Endothelial cell (in vitro differentiated cells): Measurements from ENCODE around the gene LY6G6F. TPM values are rescaled to one million over a fixed set of nuclear protein-coding genes. Genes with fewer than 3 reads are reported as not detected.

Experiments
- DNase-seq: peaks from one replicate; pipeline ENCODE4 v3.0.0; 2021; ENCODE audit warnings: low spot score
- H3K27ac Mint-ChIP-seq: one replicate; pipeline ENCODE4 v1.8.0; 2021; ENCODE audit warnings: mixed read lengths, inconsistent platforms; ENCODE audit not compliant: unreplicated experiment
- H3K27me3 Mint-ChIP-seq: one replicate; pipeline ENCODE4 v1.8.0; 2021; ENCODE audit warnings: mild to moderate bottlenecking, moderate library complexity, mixed read lengths, inconsistent platforms; ENCODE audit not compliant: unreplicated experiment
- H3K36me3 Mint-ChIP-seq: one replicate; pipeline ENCODE4 v1.8.0; 2021; ENCODE audit warnings: mild to moderate bottlenecking, low read depth, mixed read lengths, inconsistent platforms; ENCODE audit not compliant: unreplicated experiment
- H3K4me1 Mint-ChIP-seq: one replicate; pipeline ENCODE4 v1.8.0; 2021; ENCODE audit warnings: mild to moderate bottlenecking, mixed read lengths, inconsistent platforms; ENCODE audit not compliant: unreplicated experiment
- H3K4me3 Mint-ChIP-seq: one replicate; pipeline ENCODE4 v1.8.0; 2021; ENCODE audit warnings: mild to moderate bottlenecking, mixed read lengths, inconsistent platforms; ENCODE audit not compliant: unreplicated experiment
- H3K9me3 Mint-ChIP-seq: one replicate; pipeline ENCODE4 v1.8.0; 2021; ENCODE audit warnings: mixed read lengths, inconsistent platforms; ENCODE audit not compliant: unreplicated experiment
- CTCF ChIP-seq: fragments of 200-600 bp; sonication (generic); IDR thresholded peaks from one replicate; pipeline ENCODE4 v1.5.0; 2021; ENCODE audit warnings: antibody characterized with exemption; ENCODE audit not compliant: unreplicated experiment
- total RNA-seq: library from RNA; stranded (reverse); fragmentation: NEBNext Ultra II Directional; extraction: Animal tissue kit (Norgen Biotek cat#: 25700); gene quantifications from one replicate; pipeline ENCODE4 v1.2.1, GENCODE V29; 2021; ENCODE audit not compliant: unreplicated experiment

Gene LY6G6F
- total RNA-seq, 1 donor from 2014 or later, result not detected

- no peak for DNase-seq
- H3K27me3 Mint-ChIP-seq, result no peaks in the 10 kb centered on the region
- H3K9me3 Mint-ChIP-seq, result no peaks in the 10 kb centered on the region
- no peaks in the 10 kb centered on the region for H3K36me3 Mint-ChIP-seq
- no peak overlapping the region for H3K27ac Mint-ChIP-seq
- no peak overlapping the region for H3K4me3 Mint-ChIP-seq
- H3K4me1 Mint-ChIP-seq, result no peaks in the 10 kb centered on the region
- no peak for TF ChIP-seq CTCF
Measured at GRCh38 chr6:31711233-31711632, 4.6 kb downstream of the LY6G6F start.

- DNase-seq, result no peak
- TF ChIP-seq CTCF, result no peak
- H3K9me3 Mint-ChIP-seq, result no peaks in the 10 kb centered on the region
- H3K27me3 Mint-ChIP-seq, result no peaks in the 10 kb centered on the region
- no peaks in the 10 kb centered on the region for H3K36me3 Mint-ChIP-seq
- H3K4me3 Mint-ChIP-seq, result no peak overlapping the region
- H3K4me1 Mint-ChIP-seq, result no peaks in the 10 kb centered on the region
- no peak overlapping the region for H3K27ac Mint-ChIP-seq
Measured at GRCh38 chr6:31712296-31712695, 5.6 kb downstream of the LY6G6F start.

GRCh38 chr6:31713465-31713864 lies 6.8 kb downstream of the LY6G6F start:
- Mint-ChIP-seq H3K27me3 (peaks cover 3% of the 10 kb centered on the region), H3K36me3 (no peaks in the 10 kb centered on the region)

GRCh38 chr6:31713991-31714684 lies 7.5 kb downstream of the LY6G6F start:
- H3K27ac Mint-ChIP-seq, result no peak overlapping the region
- no peak for DNase-seq
- TF ChIP-seq CTCF, result no peak
- no peaks in the 10 kb centered on the region for H3K4me1 Mint-ChIP-seq
- H3K4me3 Mint-ChIP-seq, result no peak overlapping the region
- H3K27me3 Mint-ChIP-seq, result peaks cover 3% of the 10 kb centered on the region
- no peaks in the 10 kb centered on the region for H3K9me3 Mint-ChIP-seq
- H3K36me3 Mint-ChIP-seq, result no peaks in the 10 kb centered on the region

More at GRCh38 chr6:31713465-31713864, 6.8 kb downstream of the LY6G6F start:
- Mint-ChIP-seq H3K9me3 (no peaks in the 10 kb centered on the region), H3K4me3 (no peak overlapping the region), H3K27ac (no peak overlapping the region), H3K4me1 (no peaks in the 10 kb centered on the region)
- DNase-seq, result no peak
- TF ChIP-seq CTCF, result no peak

GRCh38 chr6:31715022-31715958 lies 8.6 kb downstream of the LY6G6F start, which contains the start of gene LY6G6D:
LY6G6D (plus strand) TSS chr6:31715348; CDS start chr6:31715356, 8 bp downstream.
- Mint-ChIP-seq H3K27ac (no peak within 1 kb of the TSS), H3K9me3 (no peaks in the 10 kb centered on the region), H3K36me3 (peaks cover 2% of the 10 kb centered on the region), H3K27me3 (peaks cover 3% of the 10 kb centered on the region), H3K4me3 (no peak within 1 kb of the TSS), H3K4me1 (no peaks in the 10 kb centered on the region)
- no peak for TF ChIP-seq CTCF
- no peak for DNase-seq
